H9 (cell line): ENCODE measurements around the gene MIA3. TPM values are rescaled to one million over a fixed set of nuclear protein-coding genes. Genes with fewer than 3 reads are reported as not detected.

ENCODE experiments used
- DNase-seq: peaks from one replicate; pipeline ENCODE4 v3.0.0-alpha.2; 2017
- H2AFZ ChIP-seq: one replicate; pipeline ENCODE4 v1.6.1; 2013; ENCODE audit warnings: mild to moderate bottlenecking, low read length, control low read depth, moderate library complexity
- H2AK5ac ChIP-seq: 2 replicates; pipeline ENCODE4 v1.6.1; 2013; ENCODE audit warnings: low read length, control low read depth, mixed read lengths; ENCODE audit not compliant: insufficient read length
- H2BK120ac ChIP-seq: one replicate; pipeline ENCODE4 v1.6.1; 2013; ENCODE audit warnings: low read depth, mild to moderate bottlenecking, low read length, control low read depth, inconsistent platforms; ENCODE audit not compliant: poor library complexity, severe bottlenecking
- H2BK12ac ChIP-seq: 2 replicates; pipeline ENCODE4 v1.6.1; 2013; ENCODE audit warnings: low read length, control low read depth, mixed read lengths, low read depth; ENCODE audit not compliant: insufficient read length
- H2BK15ac ChIP-seq: 2 replicates; pipeline ENCODE4 v1.6.1; 2013; ENCODE audit warnings: low read depth, low read length, control low read depth
- H2BK20ac ChIP-seq: one replicate; pipeline ENCODE4 v1.6.1; 2013; ENCODE audit warnings: low read depth, mild to moderate bottlenecking, low read length, control low read depth, inconsistent platforms; ENCODE audit not compliant: poor library complexity, severe bottlenecking
- H2BK5ac ChIP-seq: 2 replicates; pipeline ENCODE4 v1.6.1; 2013; ENCODE audit warnings: low read length, control low read depth, mixed read lengths; ENCODE audit not compliant: insufficient read length
- H3K14ac ChIP-seq: 2 replicates; pipeline ENCODE4 v1.6.1; 2013; ENCODE audit warnings: low read length, control low read depth; ENCODE audit not compliant: insufficient read depth
- H3K18ac ChIP-seq: 2 replicates; pipeline ENCODE4 v1.6.1; 2013; ENCODE audit warnings: low read depth, mild to moderate bottlenecking, mixed read lengths, low read length, control low read depth; ENCODE audit not compliant: insufficient read length
- H3K23ac ChIP-seq: 2 replicates; pipeline ENCODE4 v1.6.1; 2013; ENCODE audit warnings: low read length, control low read depth, mixed read lengths, low read depth; ENCODE audit not compliant: insufficient read length
- H3K23me2 ChIP-seq: 2 replicates; pipeline ENCODE4 v1.6.1; 2013; ENCODE audit warnings: low read depth, mild to moderate bottlenecking, mixed read lengths, low read length, control low read depth; ENCODE audit not compliant: insufficient read length, poor library complexity, severe bottlenecking
- H3K27ac ChIP-seq: 2 replicates; pipeline ENCODE4 v1.5.1; 2013; ENCODE audit warnings: low read length, control low read depth, mixed read lengths, low read depth; ENCODE audit not compliant: insufficient read length
- H3K27me3 ChIP-seq: 2 replicates; pipeline ENCODE4 v1.6.1; 2013; ENCODE audit warnings: low read length, control low read depth, inconsistent platforms; ENCODE audit not compliant: insufficient read depth
- H3K4ac ChIP-seq: 2 replicates; pipeline ENCODE4 v1.6.1; 2013; ENCODE audit warnings: low read depth, mild to moderate bottlenecking, control low read depth, inconsistent platforms, low read length, moderate library complexity
- H3K4me1 ChIP-seq: 2 replicates; pipeline ENCODE4 v1.6.1; 2013; ENCODE audit warnings: low read length, control low read depth, inconsistent platforms; ENCODE audit not compliant: insufficient read depth
- H3K4me2 ChIP-seq: 2 replicates; pipeline ENCODE4 v1.6.1; 2013; ENCODE audit warnings: low read length, control low read depth, mixed read lengths; ENCODE audit not compliant: insufficient read length, insufficient read depth
- H3K56ac ChIP-seq: 2 replicates; pipeline ENCODE4 v1.6.1; 2013; ENCODE audit warnings: low read depth, mild to moderate bottlenecking, mixed read lengths, low read length, control low read depth; ENCODE audit not compliant: insufficient read length
- H3K79me1 ChIP-seq: 2 replicates; pipeline ENCODE4 v1.6.1; 2013; ENCODE audit warnings: low read depth, mild to moderate bottlenecking, moderate library complexity, low read length, control low read depth, inconsistent platforms; ENCODE audit not compliant: insufficient read depth, poor library complexity, severe bottlenecking
- H3K79me2 ChIP-seq: 2 replicates; pipeline ENCODE4 v1.6.1; 2013; ENCODE audit warnings: low read length, control low read depth, inconsistent platforms; ENCODE audit not compliant: insufficient read depth
- H3K9ac ChIP-seq: 2 replicates; pipeline ENCODE4 v1.6.1; 2013; ENCODE audit warnings: low read length, control low read depth, mixed read lengths; ENCODE audit not compliant: insufficient read length; ENCODE audit errors: extremely low read depth
- H3K9me3 ChIP-seq: one replicate; pipeline ENCODE4 v1.6.1; 2013; ENCODE audit warnings: low read depth, low read length, inconsistent platforms; ENCODE audit not compliant: control insufficient read depth
- H3T11ph ChIP-seq: one replicate; pipeline ENCODE4 v1.6.1; 2013; ENCODE audit warnings: mild to moderate bottlenecking, low read length, control low read depth, inconsistent platforms
- H4K20me1 ChIP-seq: one replicate; pipeline ENCODE4 v1.6.1; 2013; ENCODE audit not compliant: control insufficient read depth, insufficient read length, insufficient read depth
- H4K5ac ChIP-seq: 2 replicates; pipeline ENCODE4 v1.6.1; 2013; ENCODE audit warnings: low read depth, mild to moderate bottlenecking, mixed read lengths, low read length, control low read depth; ENCODE audit not compliant: insufficient read length
- H4K8ac ChIP-seq: replicated peaks from 2 replicates; pipeline ENCODE4 v1.6.1; 2013; ENCODE audit warnings: low read length, control low read depth, mixed read lengths, low read depth; ENCODE audit not compliant: insufficient read length
- H4K91ac ChIP-seq: 2 replicates; pipeline ENCODE4 v1.6.1; 2013; ENCODE audit warnings: low read depth, mild to moderate bottlenecking, moderate library complexity, mixed read lengths, low read length, control low read depth; ENCODE audit not compliant: insufficient read length
- H3K27ac Mint-ChIP-seq, 3 experiments: 2 replicates in 2 of 3; 3 replicates in 1 of 3; pipeline ENCODE4 v1.8.0; 2020 to 2021; ENCODE audit warnings: mixed read lengths in 3 of 3, mild to moderate bottlenecking in 1 of 3, moderate library complexity in 1 of 3
- H3K27me3 Mint-ChIP-seq: 2 replicates; pipeline ENCODE4 v1.8.0; 2021; ENCODE audit warnings: low read depth, mild to moderate bottlenecking, moderate library complexity, mixed read lengths
- H3K36me3 Mint-ChIP-seq, 3 experiments: 2 replicates in 2 of 3; 3 replicates in 1 of 3; pipeline ENCODE4 v1.8.0; 2020 to 2021; ENCODE audit warnings: low read depth in 3 of 3, mixed read lengths in 3 of 3; ENCODE audit not compliant: insufficient read depth in 1 of 3
- H3K4me1 Mint-ChIP-seq, 2 experiments: 2 replicates each; pipeline ENCODE4 v1.8.0; 2020; ENCODE audit warnings: mixed read lengths in 2 of 2
- H3K4me3 Mint-ChIP-seq, 2 experiments: 2 replicates in 1 of 2; 3 replicates in 1 of 2; pipeline ENCODE4 v1.8.0; 2020 to 2021; ENCODE audit warnings: mild to moderate bottlenecking in 2 of 2, mixed read lengths in 2 of 2, moderate library complexity in 1 of 2
- H3K9me3 Mint-ChIP-seq, 2 experiments: 2 replicates in 1 of 2; 3 replicates in 1 of 2; pipeline ENCODE4 v1.8.0; 2020; ENCODE audit warnings: mild to moderate bottlenecking in 2 of 2, mixed read lengths in 2 of 2, moderate library complexity in 1 of 2
- WGBS: extraction: QIAGEN DNeasy Blood & Tissue Kit; methylation state at CpG from one replicate; pipeline ENCODE4 v1.1.7; 2013; ENCODE audit warnings: missing lambda C conversion rate, low lambda C conversion rate, mixed read lengths; ENCODE audit not compliant: insufficient read length; ENCODE audit errors: extremely low coverage; 5-methylcytosine and 5-hydroxymethylcytosine counted together
- total RNA-seq: library from RNA; stranded (reverse); gene quantifications from 2 replicates; pipeline ENCODE4 v1.2.1, GENCODE V29; 2021
- TF ChIP-seq, protein P1 (sequence below): fragments of 200-600 bp; sonication (generic); conservative IDR thresholded peaks from 3 replicates; pipeline ENCODE4 v1.8.0; 2021; ENCODE audit warnings: antibody characterized with exemption, mild to moderate bottlenecking

The MIA3 gene
- total RNA-seq, 1 experiment from 2014 or later, result 55.5 TPM

DNA sequence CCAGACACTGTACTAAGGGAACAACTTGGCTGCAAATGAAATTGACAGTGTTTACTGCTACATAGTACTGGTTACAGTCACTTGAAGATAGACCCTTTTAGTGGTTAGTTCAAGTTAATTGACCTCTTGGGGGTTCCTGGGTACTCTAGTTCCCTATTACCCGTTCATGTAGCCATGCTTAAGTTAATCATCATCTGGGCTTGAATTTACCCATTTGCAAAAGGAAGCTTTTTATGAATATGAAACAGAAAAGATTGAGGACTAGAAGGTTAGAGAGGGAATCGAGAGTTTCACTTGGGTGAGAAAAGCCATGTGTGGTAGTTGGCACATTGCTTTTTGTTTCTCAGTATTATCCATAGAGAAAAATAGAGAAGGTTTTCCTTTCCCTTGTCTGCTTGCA lies 2.7 kb downstream of the MIA3 start:
- Histone ChIP-seq H4K5ac (no peak overlapping the region), H3K4me1 (no peaks in the 10 kb centered on the region), H3K56ac (no peak overlapping the region), H2BK120ac (no peak overlapping the region), H3K14ac (no peak overlapping the region), H2BK15ac (no peak overlapping the region), H2AFZ (no peak overlapping the region), H3T11ph (no peak overlapping the region), H3K9me3 (no peaks in the 10 kb centered on the region), H4K8ac (no peak overlapping the region), H3K4me2 (no peak overlapping the region), H2AK5ac (no peak overlapping the region), H3K27ac (no peak overlapping the region), H3K27me3 (no peaks in the 10 kb centered on the region), H3K18ac (no peak overlapping the region), H4K91ac (no peak overlapping the region), H3K23ac (no peak overlapping the region), H4K20me1 (no peaks in the 10 kb centered on the region), H2BK5ac (no peak overlapping the region), H2BK20ac (no peak overlapping the region), H3K23me2 (peaks cover 10% of the 10 kb centered on the region), H3K4ac (no peak overlapping the region), H2BK12ac (no peak overlapping the region), H3K9ac (no peak overlapping the region), H3K79me1 (no peaks in the 10 kb centered on the region), H3K79me2 (peaks cover 3% of the 10 kb centered on the region; the same call in 1 of the 2 replicates)
- Mint-ChIP-seq H3K4me3 (no peak overlapping the region), H3K27me3 (peaks cover 9% of the 10 kb centered on the region), H3K27ac (no peak overlapping the region), H3K36me3 (peaks cover 15 to 36% (median 35%) of the 10 kb centered on the region in 3 experiments; a peak in 6 of 7 replicates), H3K9me3 (no peaks in the 10 kb centered on the region), H3K4me1 (peaks cover 13 to 14% of the 10 kb centered on the region in 2 experiments; a peak in 3 of 4 replicates)
- TF ChIP-seq, protein P1, sequence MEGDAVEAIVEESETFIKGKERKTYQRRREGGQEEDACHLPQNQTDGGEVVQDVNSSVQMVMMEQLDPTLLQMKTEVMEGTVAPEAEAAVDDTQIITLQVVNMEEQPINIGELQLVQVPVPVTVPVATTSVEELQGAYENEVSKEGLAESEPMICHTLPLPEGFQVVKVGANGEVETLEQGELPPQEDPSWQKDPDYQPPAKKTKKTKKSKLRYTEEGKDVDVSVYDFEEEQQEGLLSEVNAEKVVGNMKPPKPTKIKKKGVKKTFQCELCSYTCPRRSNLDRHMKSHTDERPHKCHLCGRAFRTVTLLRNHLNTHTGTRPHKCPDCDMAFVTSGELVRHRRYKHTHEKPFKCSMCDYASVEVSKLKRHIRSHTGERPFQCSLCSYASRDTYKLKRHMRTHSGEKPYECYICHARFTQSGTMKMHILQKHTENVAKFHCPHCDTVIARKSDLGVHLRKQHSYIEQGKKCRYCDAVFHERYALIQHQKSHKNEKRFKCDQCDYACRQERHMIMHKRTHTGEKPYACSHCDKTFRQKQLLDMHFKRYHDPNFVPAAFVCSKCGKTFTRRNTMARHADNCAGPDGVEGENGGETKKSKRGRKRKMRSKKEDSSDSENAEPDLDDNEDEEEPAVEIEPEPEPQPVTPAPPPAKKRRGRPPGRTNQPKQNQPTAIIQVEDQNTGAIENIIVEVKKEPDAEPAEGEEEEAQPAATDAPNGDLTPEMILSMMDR, result no peak
- no peak for DNase-seq
- WGBS, result no CpG with 5 or more reads among the region's 2 CpGs
